Liver (tissue), 3 donors: ENCODE measurements around the gene B3GALT2.

ENCODE experiments used
- CTCF ChIP-seq: fragments of 150-350 bp; IDR thresholded peaks from 2 replicates; pipeline ENCODE4 v1.5.1; 2017; ENCODE audit warnings: improper control_type of control experiment, low read depth, low read length; ENCODE audit not compliant: missing input control
- EGR1 ChIP-seq, 2 donors: IDR thresholded peaks; 2 replicates each; pipeline ENCODE4 v1.6.1; 2016 to 2018; ENCODE audit warnings: antibody characterized with exemption in 2 of 2, low read depth in 2 of 2
- RAD21 ChIP-seq, 2 donors: IDR thresholded peaks; 2 replicates each; pipeline ENCODE4 v1.6.1; 2016; ENCODE audit warnings: antibody characterized with exemption in 2 of 2, mild to moderate bottlenecking in 2 of 2
- REST ChIP-seq: IDR thresholded peaks from 2 replicates; pipeline ENCODE4 v1.6.1; 2016; ENCODE audit warnings: antibody characterized with exemption, mild to moderate bottlenecking
- donor health status: healthy.
- donor health status: healthy.

DNA sequence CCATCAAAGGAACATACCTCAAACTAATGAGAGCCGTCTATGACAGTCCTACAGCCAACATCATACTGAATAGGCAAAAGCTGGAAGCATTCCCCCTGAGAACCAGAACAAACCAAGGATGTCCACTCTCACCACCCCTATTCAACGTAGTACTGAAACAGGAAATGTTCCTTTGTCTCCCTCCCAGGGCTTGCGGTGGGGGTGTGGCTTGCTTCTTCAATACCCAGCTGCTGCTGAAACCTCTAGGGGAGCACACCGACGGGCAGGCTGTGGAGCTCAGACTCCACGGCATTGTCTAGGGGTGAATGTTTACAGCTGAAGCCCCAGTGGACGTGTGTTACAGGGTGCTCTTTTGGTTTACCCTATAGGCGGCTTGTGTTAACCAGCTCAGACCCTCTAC is 30.5 kb upstream of the B3GALT2 start:
- TF ChIP-seq CTCF (no peak), EGR1 (IDR thresholded peaks at IDR 0.05; ENCODE audit: low read depth in 2 of 2) (no peak), RAD21 (IDR thresholded peaks at IDR 0.05) (no peak), REST (no peak)
